Measurements from ENCODE around the gene CLDN5.

CLDN5 gene

DNA sequence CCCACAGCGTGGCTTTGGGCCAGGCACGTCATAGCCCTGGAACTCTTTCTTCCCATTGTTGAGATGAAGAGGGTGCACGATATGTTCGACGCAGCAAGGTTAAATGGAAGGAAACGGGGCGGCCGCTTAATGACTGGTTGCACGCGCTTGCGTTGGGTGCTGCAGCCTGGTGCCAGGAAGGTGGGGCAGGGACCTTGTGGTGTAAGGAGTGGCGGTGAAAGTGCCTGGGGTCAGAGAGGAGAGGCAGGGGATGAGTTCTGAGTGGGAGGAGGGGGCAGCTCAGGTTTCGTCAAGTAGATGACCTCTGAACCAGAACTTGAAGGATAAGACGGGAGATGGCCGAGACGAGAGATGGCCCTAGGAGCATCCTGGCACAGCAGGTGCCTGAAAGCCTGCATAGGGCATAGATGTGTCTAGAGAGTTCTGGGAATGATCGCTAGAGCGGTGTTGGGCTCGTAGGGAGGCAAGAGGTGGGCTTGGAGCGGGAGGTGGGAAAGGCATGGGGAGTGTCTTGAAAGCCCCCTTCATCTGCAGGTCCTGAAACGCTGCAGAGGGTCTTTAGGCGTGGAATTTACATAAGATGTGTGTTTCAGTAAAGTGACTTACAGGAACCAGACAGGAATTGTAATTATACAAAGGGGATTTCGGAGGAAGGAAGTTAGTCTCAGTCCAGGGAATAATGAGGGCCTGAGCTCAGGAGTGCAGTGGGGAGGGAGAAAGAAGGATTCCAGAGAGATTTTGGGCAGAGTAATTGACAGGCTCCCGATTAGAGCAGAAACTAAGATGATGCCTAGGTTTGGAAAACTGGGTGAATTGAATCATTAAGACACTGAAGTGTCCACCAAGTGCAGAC lies 43.2 kb upstream of the CLDN5 start:
- TF ChIP-seq CTCF (IDR thresholded peaks at IDR 0.05) = no peak

- no peak for TF ChIP-seq CTCF (IDR thresholded peaks at IDR 0.05)
Observed at GRCh38 chr22:19566279-19567156, 42.3 kb upstream of the CLDN5 start.

GRCh38 chr22:19565382-19566278 lies 41.4 kb upstream of the CLDN5 start:
- TF ChIP-seq CTCF (IDR thresholded peaks at IDR 0.05) = no peak

DNA sequence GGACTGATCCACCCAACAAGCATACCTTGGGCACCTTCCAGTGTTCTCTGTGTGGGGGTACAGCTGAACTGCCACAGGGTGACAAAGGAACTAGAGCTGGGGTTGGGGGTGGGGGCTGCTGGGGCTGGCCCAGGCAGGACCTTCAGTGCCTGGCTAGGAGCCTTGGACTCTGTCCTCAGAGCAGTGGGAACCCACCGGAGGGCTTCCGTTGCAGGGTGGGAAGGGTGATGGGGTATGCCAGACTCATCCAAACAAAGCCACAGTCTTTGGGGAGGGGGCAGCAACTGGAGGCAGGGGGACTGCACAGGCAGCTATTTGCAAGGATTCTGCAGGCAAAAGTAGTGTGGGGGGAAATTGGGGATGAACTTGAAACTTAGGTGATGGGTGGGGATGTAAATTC lies 35.7 kb upstream of the CLDN5 start:
- no peak for TF ChIP-seq CTCF (IDR thresholded peaks at IDR 0.05)

DNA sequence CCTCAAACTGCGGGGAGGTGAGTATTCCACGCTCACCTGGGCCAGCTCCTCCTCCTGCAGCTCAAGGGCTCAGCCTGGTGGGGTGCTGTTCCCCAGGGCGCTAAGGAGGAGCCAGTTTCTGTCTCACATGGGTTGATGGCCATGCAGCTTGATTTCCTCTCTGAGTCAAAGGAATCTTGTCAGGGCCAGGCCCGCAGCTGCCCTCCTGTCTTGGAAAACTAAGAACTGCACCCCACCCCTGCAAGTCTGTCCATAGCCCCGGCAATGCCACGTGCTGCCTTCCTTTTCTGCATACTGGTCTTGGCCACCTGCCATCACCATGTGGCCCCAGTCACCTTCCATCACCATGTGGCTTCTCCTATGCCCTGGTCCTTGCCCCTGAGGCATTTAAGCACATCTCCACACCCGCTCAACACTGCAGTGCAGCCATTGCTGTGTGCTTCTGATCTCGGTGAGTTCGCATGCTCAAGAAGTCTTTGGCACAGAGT lies 35.2 kb upstream of the CLDN5 start:
- TF ChIP-seq CTCF (IDR thresholded peaks at IDR 0.05) = no peak

- no peak for TF ChIP-seq CTCF (IDR thresholded peaks at IDR 0.05)
Observed at GRCh38 chr22:19556963-19557545, 32.8 kb upstream of the CLDN5 start.

All from LNCAP (cell line).